ENCODE measurements around the gene MAPKAPK5.

- TF ChIP-seq POLR2A (IDR thresholded peaks at IDR 0.05) (no peak), EP300 (IDR thresholded peaks at IDR 0.05) (no peak), CTCF (IDR thresholded peaks at IDR 0.05) (no peak), POLR2AphosphoS5 (IDR thresholded peaks at IDR 0.05) (no peak)
Measured at GRCh38 chr12:111841236-111841749, 735 bp upstream of the MAPKAPK5 start.

Data from gastroesophageal sphincter (tissue), 3 donors.